Stomach (tissue), 9 donors: ENCODE measurements around the gene NLRC5. TPM values are rescaled to one million over a fixed set of nuclear protein-coding genes. Genes with fewer than 3 reads are reported as not detected.

Experiments
- DNase-seq, 2 donors: peaks; one replicate each; pipeline versions ENCODE4 v3.0.0 to v3.0.0-alpha.2; 2013 to 2019
- H3K27ac ChIP-seq, 5 donors: fragments of 200-600 bp in 4 of 5; sonication (generic) in 4 of 5; one replicate each; pipeline ENCODE4 v1.5.1; 2013 to 2019; ENCODE audit warnings: mild to moderate bottlenecking in 1 of 5, moderate library complexity in 1 of 5
- H3K27me3 ChIP-seq, 3 donors: fragments of 200-600 bp; sonication (generic); one replicate each; pipeline ENCODE4 v1.5.1; 2017 to 2019; ENCODE audit warnings: mixed run types in 1 of 3
- H3K36me3 ChIP-seq, 4 donors: fragments of 200-600 bp; sonication (generic); 1 replicate in 3 of 4; 2 replicates in 1 of 4; pipeline ENCODE4 v1.5.1; 2016 to 2019
- H3K4me1 ChIP-seq, 4 donors: fragments of 200-600 bp; sonication (generic); one replicate each; pipeline ENCODE4 v1.5.1; 2016 to 2019
- H3K4me3 ChIP-seq, 4 donors: fragments of 200-600 bp; sonication (generic) in 3 of 4; one replicate each; pipeline ENCODE4 v1.5.1; 2016 to 2019; ENCODE audit warnings: mild to moderate bottlenecking in 1 of 4
- H3K9me3 ChIP-seq, 4 donors: fragments of 200-600 bp; sonication (generic); one replicate each; pipeline ENCODE4 v1.5.1; 2016 to 2019
- EP300 ChIP-seq: sonication (generic); formaldehyde crosslinking; IDR thresholded peaks from one replicate; pipeline ENCODE4 v1.6.1; 2017; ENCODE audit warnings: antibody characterized with exemption
- POLR2A ChIP-seq, 4 donors: fragments of 450-650 bp; IDR thresholded peaks; one replicate each; pipeline ENCODE4 v1.6.1; 2016; ENCODE audit warnings: antibody characterized with exemption in 4 of 4, control low read depth in 2 of 4, mild to moderate bottlenecking in 1 of 4, moderate library complexity in 1 of 4
- POLR2AphosphoS5 ChIP-seq, 3 donors: sonication (generic); formaldehyde crosslinking; IDR thresholded peaks; one replicate each; pipeline ENCODE4 v1.6.1; 2016; ENCODE audit warnings: antibody characterized with exemption in 3 of 3
- WGBS, 5 donors: extraction: QIAGEN DNeasy Blood & Tissue Kit in 3 of 5; methylation state at CpG; one replicate each; pipeline versions ENCODE4 v1.1.5 to v1.1.7; 2013 to 2018; 5-methylcytosine and 5-hydroxymethylcytosine counted together
- intact Hi-C: fragments of 100-400 bp; cut with DNase I; formaldehyde crosslinking; loops from one replicate; pipeline ENCODE4 v1.15.1; 2023; ENCODE audit warnings: low total_unique reads
- polyA plus RNA-seq, 3 donors: library from polyadenylated mRNA; stranded (reverse); fragments of 200-250 nt; gene quantifications; one replicate each; pipeline ENCODE4 v1.2.3, GENCODE V29; 2013
- total RNA-seq, 5 donors: library from RNA; depleted of rRNA; stranded (reverse); fragments of >200 nt; gene quantifications; one replicate each; pipeline versions ENCODE4 v1.1.0 to v1.2.3, GENCODE V29; 2014 to 2016
- TF ChIP-seq, protein P1 (sequence below), 7 experiments: fragments of 450-650 bp in 4 of 7; fragments of 200-600 bp in 3 of 7; sonication (generic) in 3 of 7; IDR thresholded peaks; one replicate each; pipeline ENCODE4 v1.5.1; 2016 to 2019; ENCODE audit warnings: antibody characterized with exemption in 7 of 7, control low read depth in 2 of 7, mild to moderate bottlenecking in 1 of 7
- donor health status: healthy with polysubstance abuse.
- donor health status: Bipolar disorder and iron deficiency.
- donor health status: healthy.

NLRC5 gene
- total and polyA plus RNA-seq, 8 donors, result 11.7 to 265 (median 29.4) TPM

DNA sequence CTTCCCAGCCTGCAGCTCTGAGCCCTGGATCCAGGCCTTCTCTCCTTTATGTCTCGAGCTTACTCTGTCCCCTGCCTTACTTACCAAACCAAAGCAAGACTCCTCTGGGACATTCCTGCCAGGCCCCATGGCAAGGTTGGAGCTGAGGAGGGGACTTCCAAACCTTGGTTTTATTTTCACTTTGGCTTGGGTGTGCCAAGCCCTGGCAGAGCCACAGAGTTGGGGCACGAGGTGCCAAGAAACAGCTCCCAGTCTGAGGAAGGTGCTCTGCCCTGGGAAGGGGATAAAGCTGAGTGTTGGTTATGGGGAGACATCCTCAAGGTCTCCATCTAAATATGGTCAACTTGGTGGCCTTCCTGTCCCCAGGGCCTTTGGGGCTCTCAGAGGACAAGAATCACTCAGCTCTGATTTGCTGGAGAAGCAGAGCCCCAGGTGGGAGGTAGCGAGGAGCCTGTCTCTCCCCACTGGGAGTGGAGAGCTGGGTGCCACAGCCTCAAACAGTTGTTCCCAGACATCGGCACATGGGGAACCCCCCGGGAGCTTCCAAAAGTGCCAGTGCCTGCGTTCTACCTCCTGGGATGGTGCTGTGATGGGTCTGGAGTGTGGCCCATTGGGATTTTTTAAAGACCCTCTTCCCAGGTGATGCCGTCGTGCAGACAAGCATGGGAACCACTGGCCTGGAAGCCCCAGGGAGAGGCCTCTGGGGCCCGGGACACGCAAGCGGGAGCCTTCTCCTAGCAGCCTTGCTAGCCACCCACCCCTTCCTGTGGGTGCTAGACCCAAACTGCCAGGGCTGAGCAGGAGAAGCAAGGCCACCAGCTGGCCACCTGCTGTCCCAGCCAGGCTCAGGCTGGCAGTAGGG lies 10.3 kb downstream of the NLRC5 start:
- peak in 1 of 2 donors; percentile 43 for DNase-seq
- peaks cover 0 to 18% (median 8%) of the 10 kb centered on the region in 4 donors for H3K36me3 ChIP-seq
- WGBS, 5 donors, result 73 to 85% (median 78%) methylated on average over 7 to 11 of the region's 11 CpGs
- intact Hi-C loops, result no loop called here
- H3K4me1 ChIP-seq, result peaks cover 5 to 39% (median 16%) of the 10 kb centered on the region in 4 donors
- no peaks in the 10 kb centered on the region for H3K27me3 ChIP-seq
- peak overlapping the region; percentile 37 to 81 (median 67) for H3K27ac ChIP-seq
- no peaks in the 10 kb centered on the region for H3K9me3 ChIP-seq
- TF ChIP-seq, protein P1, sequence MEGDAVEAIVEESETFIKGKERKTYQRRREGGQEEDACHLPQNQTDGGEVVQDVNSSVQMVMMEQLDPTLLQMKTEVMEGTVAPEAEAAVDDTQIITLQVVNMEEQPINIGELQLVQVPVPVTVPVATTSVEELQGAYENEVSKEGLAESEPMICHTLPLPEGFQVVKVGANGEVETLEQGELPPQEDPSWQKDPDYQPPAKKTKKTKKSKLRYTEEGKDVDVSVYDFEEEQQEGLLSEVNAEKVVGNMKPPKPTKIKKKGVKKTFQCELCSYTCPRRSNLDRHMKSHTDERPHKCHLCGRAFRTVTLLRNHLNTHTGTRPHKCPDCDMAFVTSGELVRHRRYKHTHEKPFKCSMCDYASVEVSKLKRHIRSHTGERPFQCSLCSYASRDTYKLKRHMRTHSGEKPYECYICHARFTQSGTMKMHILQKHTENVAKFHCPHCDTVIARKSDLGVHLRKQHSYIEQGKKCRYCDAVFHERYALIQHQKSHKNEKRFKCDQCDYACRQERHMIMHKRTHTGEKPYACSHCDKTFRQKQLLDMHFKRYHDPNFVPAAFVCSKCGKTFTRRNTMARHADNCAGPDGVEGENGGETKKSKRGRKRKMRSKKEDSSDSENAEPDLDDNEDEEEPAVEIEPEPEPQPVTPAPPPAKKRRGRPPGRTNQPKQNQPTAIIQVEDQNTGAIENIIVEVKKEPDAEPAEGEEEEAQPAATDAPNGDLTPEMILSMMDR (IDR thresholded peaks at IDR 0.05), result no peak
- TF ChIP-seq EP300 (no peak), POLR2AphosphoS5 (IDR thresholded peaks at IDR 0.05) (no peak), POLR2A (IDR thresholded peaks at IDR 0.05) (no peak)
- no peak overlapping the region for H3K4me3 ChIP-seq

DNA sequence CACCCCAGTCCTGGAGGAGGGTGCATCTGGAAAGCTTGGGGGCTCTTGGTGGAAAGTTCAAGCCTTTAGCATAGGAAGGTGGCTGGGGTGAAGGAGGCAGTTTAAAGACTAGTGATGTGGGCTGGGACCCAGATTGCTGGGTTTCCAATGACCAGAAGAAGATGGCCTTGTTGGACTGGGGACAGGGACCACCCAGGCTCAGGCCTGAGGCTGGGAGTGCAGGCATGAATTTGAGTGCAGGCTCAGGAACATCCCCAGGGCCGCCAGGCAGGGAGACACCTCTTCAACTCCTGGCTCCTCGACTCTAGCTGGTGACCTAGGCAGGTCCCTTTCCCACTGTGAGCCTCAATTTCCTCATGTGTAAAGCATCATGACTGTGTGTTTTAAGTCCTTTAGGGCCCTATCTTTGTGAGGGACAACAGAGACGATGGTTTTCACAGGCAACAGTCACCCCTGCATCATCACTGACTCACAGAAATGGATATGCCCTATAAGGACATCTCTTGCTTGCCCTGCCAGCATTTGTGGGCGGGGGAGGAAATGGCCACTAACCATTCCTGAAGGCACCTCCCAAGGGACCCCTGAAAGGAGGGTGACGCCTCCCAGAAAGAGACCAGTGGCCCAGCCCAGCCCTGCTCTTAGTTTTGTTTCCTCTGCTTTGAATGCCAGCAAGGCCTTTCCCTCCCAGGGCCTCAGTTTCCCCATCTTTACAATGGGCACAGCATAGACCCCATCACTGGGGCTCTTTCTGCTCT lies 11.1 kb downstream of the NLRC5 start:
- H3K4me1 ChIP-seq, result peaks cover 5 to 38% (median 16%) of the 10 kb centered on the region in 4 donors
- H3K27me3 ChIP-seq, result no peaks in the 10 kb centered on the region
- H3K9me3 ChIP-seq, result no peaks in the 10 kb centered on the region
- no peak for TF ChIP-seq POLR2A (IDR thresholded peaks at IDR 0.05)
- TF ChIP-seq POLR2AphosphoS5 (IDR thresholded peaks at IDR 0.05), result peak in 2 of 3 donors; percentile 3 to 54
- H3K36me3 ChIP-seq, result peaks cover 0 to 24% (median 11%) of the 10 kb centered on the region in 4 donors
- peak overlapping the region; percentile 37 to 81 (median 67) for H3K27ac ChIP-seq
- WGBS, 5 donors, result 49 to 76% (median 68%) methylated on average over 3 to 5 of the region's 5 CpGs
- DNase-seq, result peak in 1 of 2 donors; percentile 43
- no peak overlapping the region for H3K4me3 ChIP-seq
- intact Hi-C loops, result no loop called here

DNA sequence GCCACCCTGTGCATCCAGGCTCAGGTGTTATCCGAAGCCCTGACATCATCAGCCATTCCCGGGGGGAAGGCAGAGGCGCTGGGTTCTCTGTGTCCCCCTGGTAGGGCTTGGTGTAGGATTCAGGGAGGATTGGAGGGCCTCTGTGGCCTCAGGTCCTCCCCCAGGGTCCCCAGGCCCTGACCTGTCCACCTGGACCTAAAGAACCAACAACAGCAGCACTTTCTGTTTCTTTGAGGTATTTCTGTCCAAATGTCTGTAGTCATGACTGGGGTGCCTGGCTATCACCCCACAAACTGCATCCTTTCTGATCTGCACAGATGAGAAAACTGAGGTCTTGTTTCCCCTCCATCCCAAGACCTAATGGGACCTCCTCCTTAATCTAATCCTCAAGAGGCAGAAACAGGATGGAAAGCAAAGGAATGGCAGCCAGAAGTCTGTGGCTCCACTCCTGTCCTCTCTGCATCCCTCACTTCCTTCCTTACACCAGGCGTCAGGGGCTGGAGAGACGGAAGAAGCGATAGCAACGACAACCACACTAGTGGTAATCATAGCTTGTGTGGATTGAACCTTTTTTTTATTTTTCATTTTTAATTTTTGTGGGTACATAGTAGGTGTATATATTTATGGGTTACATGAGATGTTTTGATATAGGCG lies 11.8 kb downstream of the NLRC5 start:
- intact Hi-C loops, result no loop called here
- peak overlapping the region; percentile 25 to 81 (median 67) for H3K27ac ChIP-seq
- no peaks in the 10 kb centered on the region for H3K9me3 ChIP-seq
- H3K4me3 ChIP-seq, result no peak overlapping the region
- H3K36me3 ChIP-seq, result peaks cover 0 to 20% (median 13%) of the 10 kb centered on the region in 4 donors
- peaks cover 5 to 38% (median 16%) of the 10 kb centered on the region in 4 donors for H3K4me1 ChIP-seq
- no peaks in the 10 kb centered on the region for H3K27me3 ChIP-seq
- DNase-seq, result no peak
- WGBS, 5 donors, result 83 to 91% (median 85%) methylated on average over 8 of the region's 8 CpGs
- TF ChIP-seq, protein P1 (IDR thresholded peaks at IDR 0.05), result no peak
- TF ChIP-seq POLR2A (IDR thresholded peaks at IDR 0.05) (no peak), EP300 (no peak), POLR2AphosphoS5 (IDR thresholded peaks at IDR 0.05) (no peak)

DNA sequence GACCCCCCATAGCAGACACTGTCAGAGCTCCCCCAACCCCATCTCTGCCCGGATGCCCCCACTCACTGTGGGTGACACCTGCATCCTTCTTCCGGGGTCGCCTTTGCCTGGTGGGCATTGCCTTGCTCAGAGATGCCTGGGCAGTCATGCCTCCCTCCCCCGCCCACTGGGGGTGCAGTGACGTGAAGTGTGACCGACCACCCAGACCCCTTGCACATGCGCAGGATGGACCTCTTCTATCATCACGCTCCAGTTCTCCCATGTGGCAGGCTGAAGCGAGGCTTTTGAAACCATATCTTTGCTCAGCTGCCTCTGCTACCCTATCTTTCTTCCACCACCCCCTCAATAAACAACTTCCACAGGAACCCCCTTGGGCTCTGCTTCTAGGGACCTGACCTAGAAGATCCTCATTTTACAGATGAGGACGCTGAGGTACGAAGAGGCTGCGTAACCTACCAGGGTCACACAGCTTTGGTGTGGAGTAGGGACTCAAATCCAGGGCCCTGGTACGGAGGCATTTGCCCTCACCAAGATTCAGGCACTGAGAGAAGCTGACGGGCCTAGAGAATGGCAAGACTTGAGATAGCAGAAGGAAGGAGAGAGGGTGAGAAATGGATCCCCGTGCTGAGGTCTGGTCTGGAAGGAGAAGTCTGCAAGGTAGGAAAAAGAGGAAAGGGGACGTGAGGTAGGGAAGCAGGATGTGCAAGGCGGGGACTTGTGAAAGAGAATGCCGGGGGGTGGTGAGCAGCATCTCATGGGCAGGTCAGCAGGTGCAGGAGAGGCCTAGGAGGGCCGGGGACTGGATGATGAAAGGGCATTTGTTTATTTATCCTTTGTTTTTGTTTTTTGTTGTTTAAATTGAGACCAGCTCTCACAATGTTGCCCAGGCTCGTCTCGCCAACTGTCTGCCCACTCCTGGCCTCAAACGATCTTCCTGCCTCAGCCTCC lies 14.4 kb downstream of the NLRC5 start:
- no peak for DNase-seq
- intact Hi-C loops, result no loop called here

More for the DNA sequence above, 14.4 kb downstream of the NLRC5 start:
- peaks cover 0 to 16% (median 12%) of the 10 kb centered on the region in 4 donors for H3K36me3 ChIP-seq
- no peak overlapping the region for H3K27ac ChIP-seq
- WGBS, 5 donors, result 82 to 87% (median 84%) methylated on average over 22 of the region's 22 CpGs
- H3K4me1 ChIP-seq, result peaks cover 5 to 32% (median 15%) of the 10 kb centered on the region in 4 donors
- no peaks in the 10 kb centered on the region for H3K9me3 ChIP-seq
- H3K4me3 ChIP-seq, result no peak overlapping the region
- no peaks in the 10 kb centered on the region for H3K27me3 ChIP-seq
- TF ChIP-seq POLR2A (IDR thresholded peaks at IDR 0.05), result no peak
- TF ChIP-seq EP300, result no peak
- TF ChIP-seq POLR2AphosphoS5 (IDR thresholded peaks at IDR 0.05), result no peak
- TF ChIP-seq, protein P1 (IDR thresholded peaks at IDR 0.05), result no peak
